RWPE1 (cell line): Measurements from ENCODE around the gene BRD3.

Experiments
- CTCF ChIA-PET: fragments of 350-600 bp; sonication (Branson Sonifier 250); formaldehyde crosslinking; extraction: SDS; loops from one replicate; lab custom pipeline; 2021; lab: Yijun Ruan, JAX
- POLR2A ChIA-PET: fragments of 400-600 bp; formaldehyde crosslinking; extraction: SDS; loops from one replicate; lab custom pipeline; 2020; ENCODE audit warnings: antibody characterized with exemption; ENCODE audit not compliant: low non-redundant PET; lab: Yijun Ruan, JAX
- DNase-seq: peaks from one replicate; pipeline ENCODE4 v3.0.0; 2012; ENCODE audit warnings: low spot score
- H3K27ac ChIP-seq: fragments of 450-650 bp; 2 replicates; pipeline ENCODE4 v1.5.1; 2017
- TF ChIP-seq, protein P1 (sequence below): fragments of 450-650 bp; conservative IDR thresholded peaks from 2 replicates; pipeline ENCODE4 v1.5.1; 2017; ENCODE audit warnings: low read depth, mild to moderate bottlenecking

The BRD3 gene

DNA sequence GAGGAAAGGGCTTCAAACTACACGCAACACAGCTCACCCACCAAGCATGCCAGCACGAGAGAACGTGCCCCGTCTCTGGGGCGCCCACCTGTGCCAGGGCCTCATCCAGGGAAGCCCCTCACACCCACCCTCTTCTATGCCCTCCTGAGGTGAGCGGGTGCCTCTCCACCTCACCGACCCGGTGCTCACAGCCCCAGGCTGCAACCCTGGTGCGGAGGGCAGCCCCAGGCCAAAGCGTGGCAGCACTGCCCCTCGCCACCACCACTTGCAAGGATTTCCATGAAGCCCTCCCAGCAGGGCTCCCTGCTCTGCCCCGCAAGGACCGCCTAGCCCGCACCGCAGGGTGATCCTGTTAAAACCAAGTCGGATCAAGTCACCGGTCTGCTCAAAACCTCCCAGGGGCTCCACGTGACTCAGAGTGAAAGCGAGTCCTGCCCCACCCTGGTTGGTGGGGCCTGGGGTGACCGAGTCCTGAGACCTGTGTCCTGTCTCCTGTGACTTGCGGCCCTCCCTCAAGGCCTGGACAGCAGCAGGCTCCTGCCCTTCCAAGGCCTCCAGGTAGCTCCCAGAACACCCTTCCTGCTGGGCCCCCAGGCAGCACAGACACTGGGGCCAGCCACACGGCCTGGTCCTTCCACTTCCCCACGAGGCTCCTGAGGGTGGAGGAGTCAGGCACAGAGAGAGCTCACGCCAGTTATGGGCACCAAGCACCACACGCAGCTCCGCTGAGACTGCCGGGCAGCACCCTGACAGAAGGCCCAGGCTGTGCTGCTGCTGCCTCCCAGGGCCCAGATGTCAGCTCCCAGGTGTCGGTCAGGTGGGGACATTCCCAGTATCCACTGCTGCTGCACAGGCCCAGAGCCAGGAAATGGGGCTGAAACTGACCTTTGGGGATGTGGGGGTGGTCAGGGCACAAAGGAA is 12.7 kb downstream of the BRD3 start:
- CTCF ChIA-PET = interaction anchor here (0.7 kb wide), 1 partner anchor 133 kb away, joined by 4 read pairs; no protein-coding TSS in a partner anchor
- H3K27ac ChIP-seq = peak overlapping the region; percentile 96
- TF ChIP-seq, protein P1, sequence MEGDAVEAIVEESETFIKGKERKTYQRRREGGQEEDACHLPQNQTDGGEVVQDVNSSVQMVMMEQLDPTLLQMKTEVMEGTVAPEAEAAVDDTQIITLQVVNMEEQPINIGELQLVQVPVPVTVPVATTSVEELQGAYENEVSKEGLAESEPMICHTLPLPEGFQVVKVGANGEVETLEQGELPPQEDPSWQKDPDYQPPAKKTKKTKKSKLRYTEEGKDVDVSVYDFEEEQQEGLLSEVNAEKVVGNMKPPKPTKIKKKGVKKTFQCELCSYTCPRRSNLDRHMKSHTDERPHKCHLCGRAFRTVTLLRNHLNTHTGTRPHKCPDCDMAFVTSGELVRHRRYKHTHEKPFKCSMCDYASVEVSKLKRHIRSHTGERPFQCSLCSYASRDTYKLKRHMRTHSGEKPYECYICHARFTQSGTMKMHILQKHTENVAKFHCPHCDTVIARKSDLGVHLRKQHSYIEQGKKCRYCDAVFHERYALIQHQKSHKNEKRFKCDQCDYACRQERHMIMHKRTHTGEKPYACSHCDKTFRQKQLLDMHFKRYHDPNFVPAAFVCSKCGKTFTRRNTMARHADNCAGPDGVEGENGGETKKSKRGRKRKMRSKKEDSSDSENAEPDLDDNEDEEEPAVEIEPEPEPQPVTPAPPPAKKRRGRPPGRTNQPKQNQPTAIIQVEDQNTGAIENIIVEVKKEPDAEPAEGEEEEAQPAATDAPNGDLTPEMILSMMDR = no peak
- POLR2A ChIA-PET = no interaction called here
- DNase-seq = no peak

DNA sequence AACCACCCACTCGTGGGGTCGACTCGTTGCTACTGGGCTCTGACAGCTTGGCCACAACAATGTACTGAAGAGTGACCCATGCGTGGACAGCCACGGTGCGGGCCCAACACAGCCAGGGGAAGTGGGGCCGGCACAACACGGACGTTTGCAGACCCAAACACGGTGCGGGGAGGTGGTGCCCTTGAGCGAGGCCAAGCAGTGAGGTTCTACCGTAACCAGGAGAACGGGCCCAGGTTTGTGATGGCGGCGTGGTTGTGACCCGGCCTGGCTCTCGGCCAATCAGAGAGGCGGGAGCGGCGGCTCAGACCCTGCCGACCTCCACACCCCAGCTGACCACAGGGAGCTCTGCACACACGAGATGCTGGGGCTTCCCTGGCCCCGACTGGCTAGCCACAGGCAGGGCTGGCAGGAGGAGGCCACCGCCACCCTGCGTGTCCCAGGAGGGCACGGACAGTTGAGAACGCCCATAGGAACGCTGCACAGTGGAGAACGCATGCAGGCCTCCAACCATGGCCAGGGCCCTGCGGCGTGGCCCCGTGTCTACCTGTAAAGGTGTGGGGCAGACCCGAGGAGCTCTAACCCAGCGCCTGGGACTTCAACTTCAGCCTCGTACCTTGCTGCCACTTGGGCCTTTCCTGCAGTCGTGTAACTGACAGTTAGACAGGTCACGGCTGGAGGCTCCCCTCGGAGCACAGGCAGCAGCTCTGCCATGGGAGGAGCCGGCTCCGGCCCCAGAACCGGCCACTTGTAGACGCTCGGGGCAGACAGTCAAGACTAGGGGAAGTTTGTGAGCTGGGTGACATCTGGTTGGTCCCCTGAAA is 13.7 kb downstream of the BRD3 start:
- POLR2A ChIA-PET = no interaction called here
- CTCF ChIA-PET = no interaction called here
- no peak for DNase-seq
- TF ChIP-seq, protein P1 = no peak
- H3K27ac ChIP-seq = peak overlapping the region; percentile 96

DNA sequence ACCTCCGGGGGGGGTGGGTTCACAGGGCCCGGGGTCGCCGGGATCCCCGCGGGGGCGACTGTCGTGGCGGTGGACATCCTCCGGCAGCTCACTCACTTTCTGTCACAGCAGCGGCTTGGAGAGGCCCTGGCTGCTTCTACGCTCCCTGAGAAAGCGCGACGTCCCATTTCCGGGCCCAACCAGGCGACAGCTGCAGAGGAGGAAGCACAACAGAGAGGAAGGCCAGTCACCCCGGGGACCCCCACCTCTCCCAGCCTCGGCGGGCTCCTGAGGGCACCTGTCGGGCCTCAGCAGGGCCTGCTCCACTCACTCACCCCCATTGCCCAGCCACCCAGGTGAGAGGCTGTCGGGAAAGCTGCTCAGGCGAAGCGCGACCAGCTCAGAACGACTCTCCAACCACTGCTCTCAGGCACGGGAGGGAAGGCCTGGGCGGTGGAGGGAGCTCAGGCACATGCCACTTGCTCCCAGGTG is 14.4 kb downstream of the BRD3 start:
- peak overlapping the region; percentile 96 for H3K27ac ChIP-seq
- DNase-seq = no peak
- TF ChIP-seq, protein P1 = no peak
- CTCF ChIA-PET = no interaction called here
- POLR2A ChIA-PET = no interaction called here

DNA sequence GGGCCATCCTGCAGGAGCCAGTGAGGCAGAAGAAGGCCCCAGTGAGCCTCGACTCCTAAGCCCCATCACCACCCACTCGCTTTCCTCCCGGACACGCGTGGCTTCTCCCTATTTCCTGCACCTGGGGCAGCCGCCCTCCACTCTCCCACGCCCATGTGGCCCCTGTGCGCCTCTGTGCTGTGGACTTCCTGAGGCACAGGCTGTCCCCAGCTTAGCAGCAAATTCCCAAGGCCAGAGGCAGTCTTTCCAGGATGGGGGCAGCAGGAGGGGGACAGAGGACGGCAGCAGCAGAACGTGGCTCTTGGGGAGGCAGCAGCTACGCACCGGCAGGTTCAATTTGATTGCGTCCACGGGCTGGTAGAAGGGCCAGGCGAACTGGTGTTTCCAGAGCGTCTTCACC is 14.9 kb downstream of the BRD3 start:
- peak overlapping the region; percentile 96 for H3K27ac ChIP-seq
- ChIA-PET POLR2A (no interaction called here), CTCF (no interaction called here)
- TF ChIP-seq, protein P1 = no peak
- DNase-seq = no peak

DNA sequence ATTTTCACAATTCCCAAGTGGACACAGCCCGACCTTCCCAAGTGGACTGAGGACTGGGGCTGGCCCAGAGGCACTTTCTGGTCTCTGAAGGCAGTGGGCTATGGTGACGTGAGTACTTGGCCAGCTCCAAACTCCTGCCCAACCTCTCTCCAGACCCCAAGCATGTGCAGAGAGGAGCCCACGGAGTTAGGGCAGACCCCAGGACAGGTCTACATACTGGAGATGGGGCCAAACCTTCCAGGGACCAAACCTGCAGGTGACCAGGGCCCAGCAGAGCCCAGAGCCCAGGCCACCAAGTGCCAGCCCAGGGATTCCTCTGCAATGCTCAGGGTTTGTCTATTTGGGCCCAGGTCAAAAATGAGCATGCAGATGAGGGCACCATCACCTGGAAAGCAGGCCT is 15.3 kb downstream of the BRD3 start:
- DNase-seq = no peak
- ChIA-PET CTCF (no interaction called here), POLR2A (no interaction called here)
- H3K27ac ChIP-seq = peak overlapping the region; percentile 96
- TF ChIP-seq, protein P1 = no peak

DNA sequence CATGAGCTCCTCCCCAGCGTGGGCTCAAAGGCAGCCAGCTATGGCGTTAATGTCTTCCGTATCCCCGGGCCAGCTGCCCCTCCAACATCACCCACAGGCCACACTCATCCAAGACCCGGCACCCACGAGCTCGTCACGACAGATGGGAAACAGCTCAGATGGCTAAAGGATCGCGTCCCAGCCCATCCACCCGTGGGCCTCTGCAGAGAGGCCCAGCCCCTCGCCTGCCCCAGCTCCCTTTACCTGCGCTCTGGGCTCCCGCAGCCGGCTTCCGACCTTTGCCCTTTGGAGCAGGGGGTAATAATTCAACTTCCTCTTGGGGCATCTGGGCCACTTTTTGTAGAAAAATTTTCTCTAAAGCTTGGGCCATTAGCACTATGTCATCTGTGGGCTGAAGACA is 16.5 kb downstream of the BRD3 start:
- CTCF ChIA-PET = interaction anchor here (0.6 to 0.7 kb wide), 2 partner anchors 10 to 317 kb away, joined by 3 to 4 read pairs; no protein-coding TSS in a partner anchor
- POLR2A ChIA-PET = no interaction called here
- H3K27ac ChIP-seq = peak overlapping the region; percentile 42; the same call in 1 of the 2 replicates
- TF ChIP-seq, protein P1 = no peak
- DNase-seq = no peak
